Esophagus squamous epithelium (tissue), 4 donors: ENCODE results near the gene ATF4. TPM values are rescaled to one million over a fixed set of nuclear protein-coding genes. Genes with fewer than 3 reads are reported as not detected.

Source experiments
- total RNA-seq, 4 donors: library from RNA; depleted of rRNA; stranded (reverse); fragments of >200 nt; gene quantifications; one replicate each; pipeline ENCODE4 v1.1.0, GENCODE V29; 2016

Gene ATF4
- total RNA-seq, 4 donors from 2014 or later = 170 to 288 (median 234) TPM

Other genes with a start within 250 kb of the ATF4 start
- 1,000 to 10,000 TPM; 1,469 to 2,891 (median 2,008) TPM for gene RPL3, start 200.9 kb upstream of the ATF4 start, total RNA-seq
- gene SYNGR1, start 170.6 kb upstream of the ATF4 start, total RNA-seq = 10 to 100 TPM; 13.3 to 35.5 (median 21.5) TPM
- gene TAB1, start 120.8 kb upstream of the ATF4 start, total RNA-seq = 10 to 100 TPM in 3 of 4 donors, 1 to 10 TPM in 1; 7.8 to 15.3 (median 14.5) TPM
- gene MGAT3, start 63.5 kb upstream of the ATF4 start, total RNA-seq = 1 to 10 TPM in 1 of 4 donors, under 1 TPM in 3; 0.08 to 1.3 (median 0.62) TPM
- gene MIEF1, start 18.3 kb upstream of the ATF4 start, total RNA-seq = 10 to 100 TPM; 21.4 to 34.2 (median 23.9) TPM
- gene RPS19BP1, start 12.2 kb downstream of the ATF4 start, total RNA-seq = 100 to 1,000 TPM in 1 of 4 donors, 10 to 100 TPM in 3; 70.9 to 109 (median 88.1) TPM
- under 1 TPM; 0.12 to 0.38 (median 0.20) TPM for gene CACNA1I, start 50.2 kb downstream of the ATF4 start, total RNA-seq